CD8-positive, alpha-beta memory T cell (primary cell): ENCODE data around the gene CPNE7. TPM values are rescaled to one million over a fixed set of nuclear protein-coding genes. Genes with fewer than 3 reads are reported as not detected.

Experiments used
- CTCF ChIA-PET: fragments of 350-600 bp; sonication (Branson Sonifier 250); formaldehyde crosslinking; loops from one replicate; lab custom pipeline; 2021; ENCODE audit warnings: antibody characterized with exemption; lab: Charles Lee
- POLR2A ChIA-PET: fragments of 350-600 bp; sonication (Branson Sonifier 250); formaldehyde crosslinking; loops from one replicate; lab custom pipeline; 2021; ENCODE audit warnings: antibody characterized with exemption; lab: Charles Lee
- DNase-seq, 5 donors: peaks; one replicate each; pipeline versions ENCODE4 v3.0.0 to v3.0.0-alpha.2; 2020 to 2022; ENCODE audit warnings: mixed read lengths in 1 of 5
- H3K27ac ChIP-seq: one replicate; pipeline ENCODE4 v1.7.0; 2013; ENCODE audit warnings: low read depth, mild to moderate bottlenecking, low read length, moderate library complexity
- H3K27me3 ChIP-seq: 2 replicates; pipeline ENCODE4 v1.7.0; 2013; ENCODE audit warnings: low read length, mild to moderate bottlenecking; ENCODE audit not compliant: insufficient read depth, poor library complexity, severe bottlenecking
- H3K36me3 ChIP-seq: 2 replicates; pipeline ENCODE4 v1.7.0; 2013; ENCODE audit warnings: mild to moderate bottlenecking, low read length, moderate library complexity; ENCODE audit not compliant: insufficient read depth
- H3K4me1 ChIP-seq: 2 replicates; pipeline ENCODE4 v1.7.0; 2013; ENCODE audit warnings: mild to moderate bottlenecking, low read length, moderate library complexity; ENCODE audit not compliant: insufficient read depth
- H3K4me3 ChIP-seq: 2 replicates; pipeline ENCODE4 v1.7.0; 2013; ENCODE audit warnings: mild to moderate bottlenecking, low read length
- H3K9me3 ChIP-seq: 2 replicates; pipeline ENCODE4 v1.7.0; 2013; ENCODE audit warnings: mild to moderate bottlenecking, low read length
- H3K27ac Mint-ChIP-seq, 8 donors: one replicate each; pipeline ENCODE4 v1.8.0; 2020 to 2021; ENCODE audit warnings: mixed read lengths in 8 of 8, mild to moderate bottlenecking in 6 of 8, inconsistent platforms in 3 of 8, moderate library complexity in 3 of 8
- H3K27me3 Mint-ChIP-seq, 2 donors: one replicate each; pipeline ENCODE4 v1.8.0; 2020 to 2021; ENCODE audit warnings: mixed read lengths in 2 of 2, mild to moderate bottlenecking in 1 of 2, moderate library complexity in 1 of 2
- H3K36me3 Mint-ChIP-seq, 3 donors: one replicate each; pipeline ENCODE4 v1.8.0; 2020 to 2021; ENCODE audit warnings: mixed read lengths in 3 of 3, inconsistent platforms in 1 of 3, mild to moderate bottlenecking in 1 of 3
- H3K4me1 Mint-ChIP-seq, 3 donors: one replicate each; pipeline ENCODE4 v1.8.0; 2020 to 2021; ENCODE audit warnings: mixed read lengths in 3 of 3, inconsistent platforms in 1 of 3, mild to moderate bottlenecking in 1 of 3
- H3K4me3 Mint-ChIP-seq, 7 donors: one replicate each; pipeline ENCODE4 v1.8.0; 2020 to 2021; ENCODE audit warnings: mixed read lengths in 7 of 7, mild to moderate bottlenecking in 6 of 7, moderate library complexity in 4 of 7, inconsistent platforms in 2 of 7
- H3K9me3 Mint-ChIP-seq, 5 donors: one replicate each; pipeline ENCODE4 v1.8.0; 2020 to 2022; ENCODE audit warnings: mixed read lengths in 5 of 5, mild to moderate bottlenecking in 3 of 5, moderate library complexity in 2 of 5, inconsistent platforms in 1 of 5
- polyA plus RNA-seq: library from polyadenylated mRNA; unstranded; fragments of 300-500 nt; fragmentation: Illumina TruSeq; gene quantifications from one replicate; pipeline ENCODE4 v1.2.3, GENCODE V29; 2021
- total RNA-seq, 2 experiments: library from RNA; stranded (reverse); gene quantifications; one replicate each; pipeline ENCODE4 v1.2.3, GENCODE V29; 2021

Gene CPNE7
- total and polyA plus RNA-seq, 3 experiments from 2014 or later: 3.2 to 12.9 (median 6.1) TPM

- H3K36me3 ChIP-seq: no peaks in the 10 kb centered on the region
- POLR2A ChIA-PET: no interaction called here
Measured at GRCh38 chr16:89595330-89596060, 19.9 kb downstream of the CPNE7 start.

GRCh38 chr16:89596061-89596689 lies 20.6 kb downstream of the CPNE7 start:
- no peak overlapping the region for H3K4me3 Mint-ChIP-seq
- H3K9me3 Mint-ChIP-seq: no peaks in the 10 kb centered on the region
- H3K4me1 Mint-ChIP-seq: peaks cover 18 to 43% (median 21%) of the 10 kb centered on the region in 3 donors
- H3K4me1 ChIP-seq: peaks cover 11% of the 10 kb centered on the region
- no peaks in the 10 kb centered on the region for H3K27me3 ChIP-seq
- no peak for DNase-seq
- no peaks in the 10 kb centered on the region for H3K36me3 Mint-ChIP-seq
- H3K27ac ChIP-seq: no peak overlapping the region
- no peaks in the 10 kb centered on the region for H3K36me3 ChIP-seq
- POLR2A ChIA-PET: no interaction called here
- no peak overlapping the region for H3K4me3 ChIP-seq
- peak overlapping the region in 7 of 8 donors; percentile 26 to 90 (median 54) for H3K27ac Mint-ChIP-seq
- no peaks in the 10 kb centered on the region for H3K9me3 ChIP-seq
- H3K27me3 Mint-ChIP-seq: no peaks in the 10 kb centered on the region
- CTCF ChIA-PET: no interaction called here

More at GRCh38 chr16:89595330-89596060, 19.9 kb downstream of the CPNE7 start:
- H3K27ac ChIP-seq: no peak overlapping the region
- DNase-seq: no peak
- Mint-ChIP-seq H3K27ac (peak overlapping the region in 7 of 8 donors; percentile 26 to 90 (median 54)), H3K4me1 (peaks cover 18 to 38% (median 21%) of the 10 kb centered on the region in 3 donors), H3K36me3 (no peaks in the 10 kb centered on the region), H3K4me3 (peak overlapping the region in 1 of 7 donors; percentile 23), H3K27me3 (no peaks in the 10 kb centered on the region), H3K9me3 (no peaks in the 10 kb centered on the region)
- no peak overlapping the region for H3K4me3 ChIP-seq
- no peaks in the 10 kb centered on the region for H3K27me3 ChIP-seq
- CTCF ChIA-PET: no interaction called here
- H3K4me1 ChIP-seq: peaks cover 11% of the 10 kb centered on the region
- H3K9me3 ChIP-seq: no peaks in the 10 kb centered on the region

GRCh38 chr16:89596957-89597649 lies 21.5 kb downstream of the CPNE7 start:
- Histone ChIP-seq H3K27ac (no peak overlapping the region), H3K4me1 (peaks cover 14% of the 10 kb centered on the region), H3K4me3 (no peak overlapping the region), H3K27me3 (no peaks in the 10 kb centered on the region), H3K9me3 (no peaks in the 10 kb centered on the region), H3K36me3 (no peaks in the 10 kb centered on the region)
- H3K36me3 Mint-ChIP-seq: no peaks in the 10 kb centered on the region
- H3K9me3 Mint-ChIP-seq: no peaks in the 10 kb centered on the region
- no peaks in the 10 kb centered on the region for H3K27me3 Mint-ChIP-seq
- DNase-seq: no peak
- POLR2A ChIA-PET: interaction anchor here (1.0 kb wide), 1 partner anchor 276 kb away, joined by 3 read pairs; the partner anchor contains the start of gene TCF25
- H3K4me1 Mint-ChIP-seq: peaks cover 20 to 44% (median 23%) of the 10 kb centered on the region in 3 donors
- no peak overlapping the region for H3K4me3 Mint-ChIP-seq
- CTCF ChIA-PET: no interaction called here
- peak overlapping the region in 3 of 8 donors; percentile 2 to 32 (median 14) for H3K27ac Mint-ChIP-seq

- no peaks in the 10 kb centered on the region for H3K9me3 ChIP-seq
- H3K4me3 ChIP-seq: no peak overlapping the region
- no peak overlapping the region for H3K27ac ChIP-seq
- no peak for DNase-seq
- H3K27me3 Mint-ChIP-seq: peaks cover 0 to 3% of the 10 kb centered on the region in 2 donors
- ChIA-PET POLR2A (no interaction called here), CTCF (no interaction called here)
- no peaks in the 10 kb centered on the region for H3K36me3 ChIP-seq
- no peaks in the 10 kb centered on the region for H3K36me3 Mint-ChIP-seq
- peaks cover 22% of the 10 kb centered on the region for H3K4me1 ChIP-seq
- H3K4me3 Mint-ChIP-seq: no peak overlapping the region
- no peaks in the 10 kb centered on the region for H3K27me3 ChIP-seq
- H3K9me3 Mint-ChIP-seq: no peaks in the 10 kb centered on the region
- H3K4me1 Mint-ChIP-seq: peaks cover 29 to 52% (median 34%) of the 10 kb centered on the region in 3 donors
- H3K27ac Mint-ChIP-seq: no peak overlapping the region
Measured at GRCh38 chr16:89598199-89598598, 22.6 kb downstream of the CPNE7 start.

- H3K9me3 Mint-ChIP-seq: no peaks in the 10 kb centered on the region
- Histone ChIP-seq H3K36me3 (no peaks in the 10 kb centered on the region), H3K27ac (no peak overlapping the region), H3K4me3 (no peak overlapping the region), H3K4me1 (peaks cover 11% of the 10 kb centered on the region), H3K9me3 (no peaks in the 10 kb centered on the region), H3K27me3 (no peaks in the 10 kb centered on the region)
- ChIA-PET CTCF (no interaction called here), POLR2A (no interaction called here)
- peaks cover 0 to 3% of the 10 kb centered on the region in 2 donors for H3K27me3 Mint-ChIP-seq
- peak overlapping the region in 1 of 7 donors; percentile 53 for H3K4me3 Mint-ChIP-seq
- H3K27ac Mint-ChIP-seq: peak overlapping the region in 6 of 8 donors; percentile 23 to 89 (median 70)
- no peaks in the 10 kb centered on the region for H3K36me3 Mint-ChIP-seq
- DNase-seq: peak in 3 of 5 donors; percentile 23 to 68 (median 37)
- peaks cover 21 to 41% (median 23%) of the 10 kb centered on the region in 3 donors for H3K4me1 Mint-ChIP-seq
Measured at GRCh38 chr16:89599451-89599858, 23.9 kb downstream of the CPNE7 start.

- Histone ChIP-seq H3K9me3 (no peaks in the 10 kb centered on the region), H3K4me3 (no peak overlapping the region), H3K36me3 (no peaks in the 10 kb centered on the region), H3K27me3 (no peaks in the 10 kb centered on the region), H3K27ac (no peak overlapping the region), H3K4me1 (peaks cover 11% of the 10 kb centered on the region)
- H3K27ac Mint-ChIP-seq: peak overlapping the region in 1 of 8 donors; percentile 77
- no peaks in the 10 kb centered on the region for H3K9me3 Mint-ChIP-seq
- H3K4me1 Mint-ChIP-seq: peaks cover 21 to 41% (median 23%) of the 10 kb centered on the region in 3 donors
- H3K4me3 Mint-ChIP-seq: no peak overlapping the region
- no peaks in the 10 kb centered on the region for H3K36me3 Mint-ChIP-seq
- POLR2A ChIA-PET: no interaction called here
- CTCF ChIA-PET: interaction anchor here (0.9 kb wide), 1 partner anchor 101 kb away, joined by 3 read pairs; no protein-coding TSS in a partner anchor
- DNase-seq: no peak
- peaks cover 0 to 3% of the 10 kb centered on the region in 2 donors for H3K27me3 Mint-ChIP-seq
Measured at GRCh38 chr16:89599902-89600301, 24.3 kb downstream of the CPNE7 start.

GRCh38 chr16:89600427-89600826 lies 24.9 kb downstream of the CPNE7 start:
- POLR2A ChIA-PET: interaction anchor here (0.5 kb wide), 1 partner anchor 1672 kb away, joined by 8 read pairs; no protein-coding TSS in a partner anchor
- no peaks in the 10 kb centered on the region for H3K36me3 ChIP-seq
- no peak overlapping the region for H3K4me3 ChIP-seq
- CTCF ChIA-PET: interaction anchor here (0.9 to 1.4 kb wide), 2 partner anchors 41 to 100 kb away, joined by 3 to 4 read pairs; no protein-coding TSS in a partner anchor
- no peak for DNase-seq
- peaks cover 21 to 41% (median 23%) of the 10 kb centered on the region in 3 donors for H3K4me1 Mint-ChIP-seq
- no peaks in the 10 kb centered on the region for H3K9me3 Mint-ChIP-seq
- H3K4me3 Mint-ChIP-seq: peak overlapping the region in 1 of 7 donors; percentile 20
- no peak overlapping the region for H3K27ac ChIP-seq
- no peaks in the 10 kb centered on the region for H3K27me3 ChIP-seq
- H3K36me3 Mint-ChIP-seq: no peaks in the 10 kb centered on the region
- H3K27me3 Mint-ChIP-seq: peaks cover 0 to 3% of the 10 kb centered on the region in 2 donors
- peaks cover 11% of the 10 kb centered on the region for H3K4me1 ChIP-seq
- H3K9me3 ChIP-seq: no peaks in the 10 kb centered on the region
- H3K27ac Mint-ChIP-seq: peak overlapping the region in 3 of 8 donors; percentile 5 to 77 (median 48)
